NB4 (cell line): ENCODE data around the gene MYH10.

Experiments used
- DNase-seq: peaks from one replicate; pipeline ENCODE4 v3.0.0; 2010; ENCODE audit warnings: low read depth
- H3K4me3 ChIP-seq: one replicate; pipeline ENCODE4 v1.5.1; 2011; ENCODE audit warnings: mild to moderate bottlenecking, low read depth, low read length, moderate library complexity
- MAX ChIP-seq: IDR thresholded peaks from 2 replicates; pipeline ENCODE4 v1.6.1; 2011; ENCODE audit warnings: low read depth, low read length
- MYC ChIP-seq: IDR thresholded peaks from 2 replicates; pipeline ENCODE4 v1.6.1; 2011; ENCODE audit warnings: low read depth, low read length
- POLR2A ChIP-seq: IDR thresholded peaks from 2 replicates; pipeline ENCODE4 v1.6.1; 2011; ENCODE audit warnings: mild to moderate bottlenecking; ENCODE audit not compliant: insufficient read length; ENCODE audit errors: extremely low read depth
- TF ChIP-seq, protein P1 (sequence below): IDR thresholded peaks from one replicate; pipeline ENCODE4 v1.5.1; 2012; ENCODE audit warnings: low read depth, low read length

The MYH10 gene

GRCh38 chr17:8654822-8655221 lies 24.3 kb upstream of the MYH10 start:
- no peak for TF ChIP-seq POLR2A
- no peak for TF ChIP-seq MAX
- TF ChIP-seq, protein P1, sequence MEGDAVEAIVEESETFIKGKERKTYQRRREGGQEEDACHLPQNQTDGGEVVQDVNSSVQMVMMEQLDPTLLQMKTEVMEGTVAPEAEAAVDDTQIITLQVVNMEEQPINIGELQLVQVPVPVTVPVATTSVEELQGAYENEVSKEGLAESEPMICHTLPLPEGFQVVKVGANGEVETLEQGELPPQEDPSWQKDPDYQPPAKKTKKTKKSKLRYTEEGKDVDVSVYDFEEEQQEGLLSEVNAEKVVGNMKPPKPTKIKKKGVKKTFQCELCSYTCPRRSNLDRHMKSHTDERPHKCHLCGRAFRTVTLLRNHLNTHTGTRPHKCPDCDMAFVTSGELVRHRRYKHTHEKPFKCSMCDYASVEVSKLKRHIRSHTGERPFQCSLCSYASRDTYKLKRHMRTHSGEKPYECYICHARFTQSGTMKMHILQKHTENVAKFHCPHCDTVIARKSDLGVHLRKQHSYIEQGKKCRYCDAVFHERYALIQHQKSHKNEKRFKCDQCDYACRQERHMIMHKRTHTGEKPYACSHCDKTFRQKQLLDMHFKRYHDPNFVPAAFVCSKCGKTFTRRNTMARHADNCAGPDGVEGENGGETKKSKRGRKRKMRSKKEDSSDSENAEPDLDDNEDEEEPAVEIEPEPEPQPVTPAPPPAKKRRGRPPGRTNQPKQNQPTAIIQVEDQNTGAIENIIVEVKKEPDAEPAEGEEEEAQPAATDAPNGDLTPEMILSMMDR: no peak
- TF ChIP-seq MYC: no peak
- H3K4me3 ChIP-seq: no peak overlapping the region
- DNase-seq: no peak

GRCh38 chr17:8651013-8651412 lies 20.5 kb upstream of the MYH10 start:
- TF ChIP-seq MYC: no peak
- TF ChIP-seq, protein P1: no peak
- no peak for TF ChIP-seq POLR2A
- no peak for TF ChIP-seq MAX
- DNase-seq: no peak
- no peak overlapping the region for H3K4me3 ChIP-seq

DNA sequence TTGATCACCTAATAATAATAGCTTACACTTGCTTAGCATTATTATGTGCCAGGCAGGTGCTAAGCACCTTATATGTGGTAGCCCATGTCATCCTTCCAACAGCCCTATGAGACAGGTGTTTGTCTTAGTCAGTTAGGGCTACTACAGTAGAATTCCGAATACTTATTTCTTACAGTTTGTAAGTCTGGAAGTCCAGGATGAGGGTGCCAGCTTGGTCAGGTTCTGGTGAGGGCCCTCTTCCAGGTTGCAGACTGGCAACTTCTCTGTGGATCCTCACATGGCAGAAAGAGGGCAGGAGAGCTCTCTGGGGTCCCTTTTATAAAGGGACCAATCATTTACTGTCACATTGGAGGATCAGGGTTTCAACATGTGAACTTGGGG lies 19.6 kb upstream of the MYH10 start:
- DNase-seq: no peak
- TF ChIP-seq POLR2A (no peak), MAX (no peak), MYC (no peak)
- TF ChIP-seq, protein P1: no peak
- H3K4me3 ChIP-seq: no peak overlapping the region

- H3K4me3 ChIP-seq: no peak overlapping the region
- TF ChIP-seq POLR2A (no peak), MAX (no peak)
- DNase-seq: no peak
Measured at GRCh38 chr17:8649157-8650118, 18.9 kb upstream of the MYH10 start.

DNA sequence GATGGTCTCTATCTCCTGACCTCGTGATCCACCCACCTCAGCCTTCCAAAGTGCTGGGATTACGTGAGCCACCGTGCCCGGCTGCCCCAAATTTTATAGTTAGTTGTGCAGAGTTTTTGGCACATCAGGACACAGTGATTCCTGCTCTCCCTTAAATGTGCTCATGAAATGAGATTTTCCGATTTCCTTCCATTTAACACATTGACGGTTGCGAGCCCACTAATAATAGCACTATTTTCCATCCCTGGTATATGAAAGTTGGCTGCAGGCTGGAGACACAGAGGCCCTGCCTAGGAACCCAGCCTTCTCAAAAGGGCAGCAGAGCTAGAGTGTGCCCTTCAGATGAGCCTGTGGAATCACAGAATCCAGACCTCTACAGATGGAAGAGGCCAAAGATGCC lies 17.4 kb upstream of the MYH10 start:
- TF ChIP-seq, protein P1: no peak
- no peak for TF ChIP-seq MYC
- no peak for TF ChIP-seq MAX
- no peak for TF ChIP-seq POLR2A
- DNase-seq: no peak
- no peak overlapping the region for H3K4me3 ChIP-seq

GRCh38 chr17:8647202-8647601 lies 16.7 kb upstream of the MYH10 start:
- no peak overlapping the region for H3K4me3 ChIP-seq
- DNase-seq: no peak

More at GRCh38 chr17:8647202-8647601, 16.7 kb upstream of the MYH10 start:
- no peak for TF ChIP-seq MAX
- no peak for TF ChIP-seq MYC
- TF ChIP-seq, protein P1: no peak
- no peak for TF ChIP-seq POLR2A
